Choroid plexus epithelial cell (primary cell): ENCODE results near the gene COL4A1.
A peak's percentile ranks its signal among the peaks of the same experiment; 100 is the strongest.

Experiments used
- DNase-seq: peaks from one replicate; pipeline ENCODE4 v3.0.0-alpha.2; 2010; ENCODE audit warnings: low read depth
- H3K4me3 ChIP-seq: 2 replicates; pipeline ENCODE4 v1.5.1; 2011; ENCODE audit warnings: low read depth, mild to moderate bottlenecking, control low read depth, low read length, moderate library complexity
- CTCF ChIP-seq: conservative IDR thresholded peaks from 2 replicates; pipeline ENCODE4 v1.5.1; 2011; ENCODE audit warnings: low read depth, mild to moderate bottlenecking, control low read depth, inconsistent platforms, low read length, moderate library complexity

COL4A1 gene

GRCh38 chr13:110336681-110337080 lies 29.7 kb upstream of the COL4A1 start:
- no peak for DNase-seq
- no peak overlapping the region for H3K4me3 ChIP-seq
- TF ChIP-seq CTCF: no peak

- no peak for TF ChIP-seq CTCF
- no peak for DNase-seq
- H3K4me3 ChIP-seq: no peak overlapping the region
Measured at GRCh38 chr13:110336108-110336507, 29.2 kb upstream of the COL4A1 start.

GRCh38 chr13:110334841-110335490 lies 28.0 kb upstream of the COL4A1 start:
- no peak overlapping the region for H3K4me3 ChIP-seq
- DNase-seq: peak; percentile 92
- no peak for TF ChIP-seq CTCF

- DNase-seq: peak; percentile 64
- no peak for TF ChIP-seq CTCF
- H3K4me3 ChIP-seq: no peak overlapping the region
Measured at GRCh38 chr13:110334256-110334655, 27.3 kb upstream of the COL4A1 start.

- no peak for TF ChIP-seq CTCF
- DNase-seq: no peak
- H3K4me3 ChIP-seq: no peak overlapping the region
Measured at GRCh38 chr13:110333837-110334236, 26.9 kb upstream of the COL4A1 start.

GRCh38 chr13:110332750-110333149 lies 25.8 kb upstream of the COL4A1 start:
- no peak for TF ChIP-seq CTCF
- DNase-seq: peak; percentile 78
- no peak overlapping the region for H3K4me3 ChIP-seq

- no peak for TF ChIP-seq CTCF
- H3K4me3 ChIP-seq: no peak overlapping the region
- peak; percentile 92 for DNase-seq
Measured at GRCh38 chr13:110331362-110331761, 24.4 kb upstream of the COL4A1 start.
